ENCODE data around the gene PSMB4. TPM values are rescaled to one million over a fixed set of nuclear protein-coding genes. Genes with fewer than 3 reads are reported as not detected.
"Not testable (repeated sequence)": the region's sequence is repeated elsewhere in the genome, so short reads cannot be mapped to it uniquely, and the experiment has no call there.

PSMB4 gene
- total RNA-seq, 1 experiment from 2014 or later, result 320 TPM

DNA sequence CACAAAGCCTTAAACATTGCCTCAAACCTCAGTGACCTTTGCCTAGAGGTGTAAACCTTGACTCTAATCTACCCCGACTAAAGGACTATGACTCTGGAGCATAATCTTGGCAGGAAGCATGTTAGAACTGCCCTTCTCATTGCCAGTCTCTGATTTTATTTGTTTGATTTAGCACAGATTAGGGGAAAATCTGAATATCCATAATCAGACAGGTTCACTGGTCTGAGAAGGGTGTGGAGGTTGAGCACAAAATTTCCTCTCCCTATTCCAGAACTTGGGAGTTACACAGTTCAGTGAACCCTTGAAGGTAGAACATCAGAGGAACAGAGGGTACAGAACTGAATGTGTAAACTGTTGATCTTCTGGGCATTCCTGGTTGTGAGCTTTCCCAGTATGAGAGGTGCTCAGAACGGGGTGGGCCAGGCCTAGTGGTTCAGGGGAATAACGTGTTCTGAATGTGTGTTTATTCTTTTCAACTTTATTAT, 8.3 kb upstream of the PSMB4 start:
- Mint-ChIP-seq H3K27me3 (ENCODE audit: insufficient read depth, unreplicated experiment) (no peaks in the 10 kb centered on the region), H3K36me3 (ENCODE audit: insufficient read depth, unreplicated experiment) (no peaks in the 10 kb centered on the region), H3K9me3 (ENCODE audit: unreplicated experiment) (no peaks in the 10 kb centered on the region), H3K27ac (ENCODE audit: low read depth, unreplicated experiment) (no peak overlapping the region), H3K4me3 (ENCODE audit: unreplicated experiment) (no peak overlapping the region), H3K4me1 (ENCODE audit: insufficient read depth, unreplicated experiment) (no peaks in the 10 kb centered on the region)
- DNase-seq (ENCODE audit: unreplicated experiment), result no peak
- CTCF ChIA-PET, result no interaction called here
- TF ChIP-seq, protein P1, sequence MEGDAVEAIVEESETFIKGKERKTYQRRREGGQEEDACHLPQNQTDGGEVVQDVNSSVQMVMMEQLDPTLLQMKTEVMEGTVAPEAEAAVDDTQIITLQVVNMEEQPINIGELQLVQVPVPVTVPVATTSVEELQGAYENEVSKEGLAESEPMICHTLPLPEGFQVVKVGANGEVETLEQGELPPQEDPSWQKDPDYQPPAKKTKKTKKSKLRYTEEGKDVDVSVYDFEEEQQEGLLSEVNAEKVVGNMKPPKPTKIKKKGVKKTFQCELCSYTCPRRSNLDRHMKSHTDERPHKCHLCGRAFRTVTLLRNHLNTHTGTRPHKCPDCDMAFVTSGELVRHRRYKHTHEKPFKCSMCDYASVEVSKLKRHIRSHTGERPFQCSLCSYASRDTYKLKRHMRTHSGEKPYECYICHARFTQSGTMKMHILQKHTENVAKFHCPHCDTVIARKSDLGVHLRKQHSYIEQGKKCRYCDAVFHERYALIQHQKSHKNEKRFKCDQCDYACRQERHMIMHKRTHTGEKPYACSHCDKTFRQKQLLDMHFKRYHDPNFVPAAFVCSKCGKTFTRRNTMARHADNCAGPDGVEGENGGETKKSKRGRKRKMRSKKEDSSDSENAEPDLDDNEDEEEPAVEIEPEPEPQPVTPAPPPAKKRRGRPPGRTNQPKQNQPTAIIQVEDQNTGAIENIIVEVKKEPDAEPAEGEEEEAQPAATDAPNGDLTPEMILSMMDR (IDR thresholded peaks at IDR 0.05; ENCODE audit: unreplicated experiment), result no peak
- no TSS peak for BruUV-seq (replicated peaks)
- POLR2A ChIA-PET, result interaction anchor here (0.6 to 1.7 kb wide), 3 partner anchors 8 to 19 kb away, joined by 3 read pairs; partner anchors contain the start of gene PSMB4
- intact Hi-C loops (cut with micrococcal nuclease), result no loop called here

DNA sequence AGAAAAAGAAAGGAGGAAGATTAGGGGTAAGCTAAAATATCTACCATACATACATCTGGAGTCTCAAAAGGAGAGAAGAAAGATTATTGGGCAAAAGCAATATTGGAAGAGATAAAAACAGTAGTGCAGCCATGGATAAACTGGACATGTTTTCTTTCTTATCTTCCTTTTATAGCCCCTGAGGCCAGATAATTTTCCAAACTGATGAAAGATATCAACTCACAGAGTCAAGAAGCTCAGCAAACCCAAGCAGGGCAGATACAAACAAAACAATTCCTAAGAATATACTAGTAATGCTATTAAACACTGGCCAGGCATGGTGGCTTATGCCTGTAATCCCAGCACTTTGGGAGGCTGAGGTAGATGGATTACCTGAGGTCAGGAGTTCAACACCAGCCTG, 5.8 kb upstream of the PSMB4 start:
- Mint-ChIP-seq H3K4me1 (ENCODE audit: insufficient read depth, unreplicated experiment) (no peaks in the 10 kb centered on the region), H3K27me3 (ENCODE audit: insufficient read depth, unreplicated experiment) (no peaks in the 10 kb centered on the region), H3K27ac (ENCODE audit: low read depth, unreplicated experiment) (no peak overlapping the region), H3K36me3 (ENCODE audit: insufficient read depth, unreplicated experiment) (no peaks in the 10 kb centered on the region), H3K4me3 (ENCODE audit: unreplicated experiment) (no peak overlapping the region), H3K9me3 (ENCODE audit: unreplicated experiment) (no peaks in the 10 kb centered on the region)
- ChIA-PET CTCF (interaction anchor here (1.0 kb wide), 1 partner anchor 53 kb away, joined by 5 read pairs; no protein-coding TSS in a partner anchor), POLR2A (interaction anchor here (0.8 to 3.7 kb wide), 3 partner anchors 8 to 66 kb away, joined by 3 to 20 read pairs (median 7); partner anchors contain the start of genes PI4KB and SELENBP1)
- no TSS peak for BruUV-seq (replicated peaks)
- DNase-seq (ENCODE audit: unreplicated experiment), result no peak
- TF ChIP-seq, protein P1 (IDR thresholded peaks at IDR 0.05; ENCODE audit: unreplicated experiment), result no peak
- intact Hi-C loops (cut with micrococcal nuclease), result no loop called here

DNA sequence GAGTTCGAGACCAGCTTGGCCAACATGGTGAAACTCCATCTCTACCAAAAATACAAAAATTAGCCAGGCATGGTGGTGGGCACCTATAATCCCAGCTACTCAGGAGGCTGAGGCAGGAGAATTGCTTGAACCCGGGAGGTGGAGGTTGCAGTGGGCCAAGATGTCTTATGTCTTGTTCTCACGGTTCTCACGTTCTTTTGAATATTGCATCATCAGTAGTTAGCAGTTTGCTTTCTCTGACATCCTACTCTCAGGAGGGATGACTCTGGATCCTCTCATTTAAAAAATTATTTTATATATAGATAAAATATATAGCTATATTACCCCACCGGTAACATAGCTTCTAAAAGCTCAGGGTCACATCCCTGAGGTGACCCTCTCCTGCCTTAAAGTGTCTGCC, 3.1 kb upstream of the PSMB4 start:
- CTCF ChIA-PET, result interaction anchor here (0.8 to 3.0 kb wide), 3 partner anchors 10 to 95 kb away, joined by 3 to 14 read pairs (median 3); no protein-coding TSS in a partner anchor
- Mint-ChIP-seq H3K4me1 (ENCODE audit: insufficient read depth, unreplicated experiment) (peaks cover 15% of the 10 kb centered on the region), H3K36me3 (ENCODE audit: insufficient read depth, unreplicated experiment) (peaks cover 22% of the 10 kb centered on the region)
- H3K4me3 Mint-ChIP-seq (ENCODE audit: unreplicated experiment); BruUV-seq (replicated peaks); H3K9me3 Mint-ChIP-seq (ENCODE audit: unreplicated experiment); H3K27ac Mint-ChIP-seq (ENCODE audit: low read depth, unreplicated experiment); intact Hi-C loops (cut with micrococcal nuclease); DNase-seq (ENCODE audit: unreplicated experiment); H3K27me3 Mint-ChIP-seq (ENCODE audit: insufficient read depth, unreplicated experiment): not testable (repeated sequence)
- POLR2A ChIA-PET, result interaction anchor here (1.1 to 3.7 kb wide), 6 partner anchors 12 to 95 kb away, joined by 3 to 20 read pairs (median 6); partner anchors contain the start of genes PI4KB and SELENBP1

DNA sequence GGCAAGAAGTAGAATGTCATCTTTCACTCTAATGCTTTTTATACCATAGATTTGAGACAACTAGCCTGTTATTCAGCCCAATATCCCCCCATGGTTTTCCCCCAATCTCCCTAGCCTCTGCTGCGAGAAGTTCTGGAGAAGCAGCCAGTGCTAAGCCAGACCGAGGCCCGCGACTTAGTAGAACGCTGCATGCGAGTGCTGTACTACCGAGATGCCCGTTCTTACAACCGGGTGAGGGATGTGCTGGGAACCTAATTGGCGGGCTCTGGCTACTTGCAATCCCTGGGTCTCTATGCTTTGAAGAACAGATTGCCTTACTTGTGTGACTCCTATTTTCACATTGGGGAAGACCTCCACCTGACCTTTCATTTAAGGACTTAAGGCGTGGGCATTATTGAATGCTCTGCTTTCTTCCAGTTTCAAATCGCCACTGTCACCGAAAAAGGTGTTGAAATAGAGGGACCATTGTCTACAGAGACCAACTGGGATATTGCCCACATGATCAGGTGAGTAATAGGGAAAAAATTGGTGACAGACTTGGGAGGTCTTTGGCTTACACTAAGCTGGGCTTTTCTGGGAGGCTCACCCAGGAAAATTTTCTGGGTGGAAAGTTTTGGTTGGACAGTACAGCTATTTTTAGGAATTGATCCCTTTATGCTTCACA, 1.9 kb downstream of the PSMB4 start:
- TF ChIP-seq, protein P1 (IDR thresholded peaks at IDR 0.05; ENCODE audit: unreplicated experiment), result no peak
- intact Hi-C loops (cut with micrococcal nuclease), result no loop called here
- DNase-seq (ENCODE audit: unreplicated experiment), result no peak
- ChIA-PET POLR2A (interaction anchor here (0.8 to 5.7 kb wide), 18 partner anchors 11 to 508 kb away, joined by 3 to 60 read pairs (median 10); partner anchors contain the start of genes PI4KB, SELENBP1, THEM4 and ZNF687), CTCF (interaction anchor here (1.0 to 4.0 kb wide), 5 partner anchors 16 to 201 kb away, joined by 3 to 35 read pairs (median 7); no protein-coding TSS in a partner anchor)
- Mint-ChIP-seq H3K27me3 (ENCODE audit: insufficient read depth, unreplicated experiment) (no peaks in the 10 kb centered on the region), H3K4me1 (ENCODE audit: insufficient read depth, unreplicated experiment) (peaks cover 20% of the 10 kb centered on the region), H3K36me3 (ENCODE audit: insufficient read depth, unreplicated experiment) (peaks cover 71% of the 10 kb centered on the region), H3K4me3 (ENCODE audit: unreplicated experiment) (peak overlapping the region; percentile 93), H3K9me3 (ENCODE audit: unreplicated experiment) (no peaks in the 10 kb centered on the region), H3K27ac (ENCODE audit: low read depth, unreplicated experiment) (peak overlapping the region; percentile 99)
- no TSS peak for BruUV-seq (replicated peaks)
